Kidney epithelial cell (primary cell): ENCODE measurements around the gene KPNB1. TPM values are rescaled to one million over a fixed set of nuclear protein-coding genes. Genes with fewer than 3 reads are reported as not detected.

ENCODE experiments used
- DNase-seq: peaks from one replicate; pipeline ENCODE4 v3.0.0-alpha.2; 2010; ENCODE audit warnings: low read depth
- H3K27me3 ChIP-seq: 2 replicates; pipeline ENCODE4 v1.6.0; 2011; ENCODE audit warnings: low read length; ENCODE audit not compliant: control insufficient read depth, insufficient read depth
- H3K36me3 ChIP-seq: 2 replicates; pipeline ENCODE4 v1.5.1; 2011; ENCODE audit warnings: low read length; ENCODE audit not compliant: control insufficient read depth, insufficient read depth
- H3K4me3 ChIP-seq: 2 replicates; pipeline ENCODE4 v1.5.1; 2011; ENCODE audit warnings: low read depth, mild to moderate bottlenecking, control low read depth, low read length
- CTCF ChIP-seq: IDR thresholded peaks from 2 replicates; pipeline ENCODE4 v1.5.1; 2011; ENCODE audit warnings: mild to moderate bottlenecking, moderate library complexity, low read length, control low read depth, inconsistent platforms; ENCODE audit not compliant: insufficient read depth, poor library complexity, severe bottlenecking
- total RNA-seq: library from RNA; depleted of rRNA; stranded (reverse); fragments of >200 nt; gene quantifications from 2 replicates; pipeline ENCODE4 v1.2.3, GENCODE V29; 2015

Gene KPNB1
- total RNA-seq, 1 donor from 2014 or later = 249 TPM

DNA sequence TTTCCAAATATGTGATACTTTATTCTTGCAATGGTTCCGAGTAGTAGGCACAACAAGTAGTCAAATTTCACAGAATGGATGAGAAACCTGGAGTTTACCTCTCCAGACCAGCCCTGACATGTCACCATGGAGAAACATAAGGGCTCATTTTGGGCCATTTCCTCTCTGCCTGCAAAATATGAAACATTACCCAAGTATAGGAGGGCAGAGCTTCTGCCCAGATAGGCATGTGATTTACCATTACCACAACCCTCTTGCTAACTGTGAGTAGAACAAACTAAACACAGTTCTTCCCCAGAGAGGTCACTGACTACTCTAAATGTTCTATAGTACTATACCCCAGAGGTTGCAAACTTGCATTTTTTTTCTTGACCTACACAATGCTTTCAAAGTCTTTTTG, 15.7 kb upstream of the KPNB1 start:
- DNase-seq = no peak
- no peaks in the 10 kb centered on the region for H3K36me3 ChIP-seq
- no peak overlapping the region for H3K4me3 ChIP-seq
- no peaks in the 10 kb centered on the region for H3K27me3 ChIP-seq
- no peak for TF ChIP-seq CTCF

GRCh38 chr17:47634870-47635269, 14.8 kb upstream of the KPNB1 start:
- Histone ChIP-seq H3K4me3 (no peak overlapping the region), H3K27me3 (no peaks in the 10 kb centered on the region), H3K36me3 (no peaks in the 10 kb centered on the region)
- TF ChIP-seq CTCF = no peak
- no peak for DNase-seq

DNA sequence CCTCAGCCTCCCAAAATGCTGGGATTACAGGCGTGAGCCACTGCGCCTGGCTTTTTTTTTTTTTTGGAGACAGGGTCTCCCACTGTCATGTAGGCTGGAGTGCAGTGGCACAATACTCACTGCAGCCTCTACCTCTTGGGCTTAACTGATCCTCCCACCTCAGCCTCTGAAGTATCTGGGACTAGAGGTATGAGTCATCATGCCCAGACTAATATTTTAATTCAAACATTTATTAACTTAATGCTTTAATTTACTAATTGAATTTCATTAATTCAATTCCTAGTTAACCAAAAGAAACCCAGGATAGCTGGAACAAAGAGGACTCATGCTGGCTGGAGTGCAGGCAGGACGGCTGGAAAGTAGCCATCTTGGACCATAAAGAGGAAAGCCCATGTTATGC, 14.0 kb upstream of the KPNB1 start:
- no peaks in the 10 kb centered on the region for H3K27me3 ChIP-seq
- DNase-seq = no peak
- no peak for TF ChIP-seq CTCF
- no peak overlapping the region for H3K4me3 ChIP-seq
- no peaks in the 10 kb centered on the region for H3K36me3 ChIP-seq

- Histone ChIP-seq H3K36me3 (no peaks in the 10 kb centered on the region), H3K27me3 (no peaks in the 10 kb centered on the region), H3K4me3 (no peak overlapping the region)
- no peak for TF ChIP-seq CTCF
- no peak for DNase-seq
Measured at GRCh38 chr17:47636273-47637030, 13.3 kb upstream of the KPNB1 start.

GRCh38 chr17:47638903-47639302, 10.8 kb upstream of the KPNB1 start:
- Histone ChIP-seq H3K4me3 (no peak overlapping the region), H3K27me3 (no peaks in the 10 kb centered on the region), H3K36me3 (no peaks in the 10 kb centered on the region)
- TF ChIP-seq CTCF = no peak
- DNase-seq = no peak

DNA sequence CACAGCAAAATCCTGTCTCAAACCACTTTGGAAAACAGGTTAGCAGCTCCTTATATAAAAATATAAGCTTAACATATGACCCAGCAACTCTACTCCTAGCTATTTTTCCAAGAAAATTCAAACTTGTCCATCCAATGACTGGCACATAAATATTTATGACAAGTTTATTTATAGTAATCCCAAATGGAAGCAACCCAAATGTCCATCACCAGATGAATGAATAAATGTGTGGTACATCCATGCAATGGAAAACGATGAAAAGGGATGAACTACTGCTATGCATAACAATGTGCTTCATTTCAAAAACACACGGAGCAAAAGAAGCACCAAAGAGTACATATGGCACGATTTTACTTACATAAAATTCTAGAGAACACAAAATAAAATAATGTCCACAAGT, 9.6 kb upstream of the KPNB1 start:
- H3K27me3 ChIP-seq = no peaks in the 10 kb centered on the region

More for the DNA sequence above, 9.6 kb upstream of the KPNB1 start:
- no peak for TF ChIP-seq CTCF
- Histone ChIP-seq H3K4me3 (no peak overlapping the region), H3K36me3 (no peaks in the 10 kb centered on the region)
- DNase-seq = no peak
